Limb (tissue), 2 donors: ENCODE measurements around the gene VPS13A.
"Not testable (repeated sequence)": the region's sequence is repeated elsewhere in the genome, so short reads cannot be mapped to it uniquely, and the experiment has no call there.

Experiments
- DNase-seq, 2 donors: peaks; one replicate each; pipeline ENCODE4 v3.0.0-alpha.2; 2016; ENCODE audit errors: extremely low spot score in 2 of 2

The VPS13A gene

DNA sequence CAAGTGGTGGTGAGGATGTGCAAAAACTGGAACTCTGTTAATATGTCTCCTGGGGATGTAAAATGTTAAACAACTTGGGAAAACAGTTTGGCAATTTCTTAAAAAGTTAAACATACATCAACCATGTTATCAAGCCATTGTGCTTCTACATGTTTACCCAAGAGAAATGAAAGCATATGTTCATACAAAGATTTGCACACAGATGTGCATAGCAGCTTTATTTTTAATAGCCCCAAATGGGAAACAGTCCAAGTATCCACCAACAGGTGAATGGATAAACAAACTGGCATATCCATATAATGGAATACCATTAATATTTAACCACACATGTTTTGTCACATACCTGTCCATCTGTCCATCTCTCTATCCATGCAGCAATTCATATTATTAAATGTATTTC, 6.2 kb downstream of the VPS13A start:
- no peak for DNase-seq

DNA sequence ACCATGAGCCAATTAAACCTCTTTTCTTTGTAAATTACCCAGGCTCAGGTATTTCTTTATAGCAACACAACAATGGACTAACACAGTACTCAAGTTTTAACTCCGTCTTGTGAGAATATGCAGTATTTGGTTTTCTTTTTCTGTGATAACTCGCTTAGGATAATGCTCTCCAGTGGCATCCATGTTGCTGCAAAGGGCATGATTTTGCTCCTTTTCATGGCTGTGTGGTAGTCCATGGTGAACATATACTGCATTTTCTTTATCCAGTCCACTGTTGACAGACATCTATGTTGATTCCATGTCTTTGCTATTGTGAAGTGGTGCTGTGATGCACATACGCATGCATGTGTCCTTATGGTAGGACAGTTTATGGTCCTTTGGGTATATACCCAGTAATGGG, 10.9 kb downstream of the VPS13A start:
- DNase-seq = no peak

DNA sequence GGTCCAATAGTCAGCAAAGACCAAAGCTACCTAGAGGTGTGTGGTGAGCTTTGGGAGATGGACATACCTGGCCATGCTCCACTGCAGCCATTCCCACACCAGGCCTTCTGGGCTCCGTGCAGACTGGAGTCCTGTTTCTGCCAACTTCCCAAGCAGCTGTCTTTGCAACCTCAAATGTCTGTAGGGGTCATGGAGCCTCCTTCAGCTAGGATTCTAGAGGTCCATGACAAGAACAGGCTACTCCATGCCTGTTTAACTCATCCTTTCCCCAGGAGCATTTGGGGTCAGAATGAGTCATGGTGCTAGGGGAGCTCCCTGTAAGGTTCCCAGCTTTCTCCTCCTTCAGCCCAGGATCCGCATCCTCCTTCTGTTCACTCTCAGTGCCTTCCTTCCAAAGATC, 17.1 kb downstream of the VPS13A start:
- no peak for DNase-seq

- no peak for DNase-seq
Observed at GRCh38 chr9:77210116-77210515, 32.8 kb downstream of the VPS13A start.

GRCh38 chr9:77211561-77211960, 34.2 kb downstream of the VPS13A start:
- DNase-seq = no peak

DNA sequence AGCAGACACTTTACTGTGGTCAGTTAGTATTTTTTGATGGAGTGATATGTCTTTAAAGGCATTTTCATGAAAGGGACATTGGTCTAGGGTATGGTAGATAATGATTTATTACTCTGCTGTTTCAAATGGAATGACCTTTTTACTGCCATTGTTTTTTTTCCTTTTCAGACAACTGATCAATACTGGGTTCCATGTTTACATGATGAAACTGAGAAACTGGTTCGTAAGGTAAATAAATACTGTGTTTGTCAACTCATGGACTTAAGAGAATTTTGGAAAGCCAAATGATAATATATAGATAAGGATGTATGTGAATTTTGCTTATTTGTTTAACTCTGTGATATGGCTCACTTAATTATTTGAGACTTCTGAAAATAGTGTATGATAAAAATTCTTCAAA, 35.5 kb downstream of the VPS13A start:
- DNase-seq = no peak

GRCh38 chr9:77215874-77216273, 38.5 kb downstream of the VPS13A start:
- no peak for DNase-seq

GRCh38 chr9:77218612-77219011, 41.3 kb downstream of the VPS13A start:
- no peak for DNase-seq

DNA sequence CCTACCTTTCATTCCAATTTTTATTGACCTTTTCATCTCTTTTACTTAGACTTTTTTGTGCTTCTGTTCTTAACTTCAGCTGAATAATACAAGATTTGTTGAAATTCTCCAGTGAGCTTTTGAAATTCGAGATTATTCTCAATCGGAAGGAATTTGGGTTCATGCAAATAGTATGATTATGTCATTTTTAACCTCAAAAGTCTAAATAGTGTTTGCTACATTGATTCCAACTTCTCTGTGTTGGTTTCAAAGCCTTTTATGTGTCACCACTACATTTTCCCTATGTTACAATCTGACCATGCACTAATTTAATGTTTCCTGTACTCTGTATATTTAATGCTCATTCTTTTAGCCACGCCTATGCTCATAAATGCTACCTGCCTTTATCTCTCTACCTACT, 44.1 kb downstream of the VPS13A start:
- DNase-seq = no peak

DNA sequence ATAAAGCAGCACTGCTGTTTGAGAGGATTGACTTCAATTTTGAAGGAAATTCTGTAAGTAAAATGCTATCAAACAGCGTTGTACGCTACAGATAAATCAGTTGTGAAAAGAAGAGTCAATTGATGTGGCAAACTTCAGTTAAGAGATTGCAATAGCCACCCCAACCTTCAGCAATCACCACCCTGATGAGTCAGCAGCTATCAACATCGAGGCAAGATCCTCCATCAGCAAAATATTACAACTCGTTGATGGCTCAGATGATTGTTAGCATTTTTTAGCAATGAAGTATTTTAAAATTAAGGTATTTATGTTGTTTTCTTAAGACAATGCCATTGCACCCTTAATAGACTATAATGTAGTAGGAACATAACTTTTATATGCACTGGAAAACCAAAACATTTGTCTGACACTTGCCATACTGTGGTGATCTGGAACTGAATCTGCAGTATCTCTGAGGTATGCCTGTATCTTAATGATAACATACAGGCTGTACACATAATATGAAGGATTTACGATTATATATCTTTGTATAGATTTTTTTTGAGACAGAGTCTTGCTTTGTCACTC, 47.5 kb downstream of the VPS13A start:
- DNase-seq = no peak

DNA sequence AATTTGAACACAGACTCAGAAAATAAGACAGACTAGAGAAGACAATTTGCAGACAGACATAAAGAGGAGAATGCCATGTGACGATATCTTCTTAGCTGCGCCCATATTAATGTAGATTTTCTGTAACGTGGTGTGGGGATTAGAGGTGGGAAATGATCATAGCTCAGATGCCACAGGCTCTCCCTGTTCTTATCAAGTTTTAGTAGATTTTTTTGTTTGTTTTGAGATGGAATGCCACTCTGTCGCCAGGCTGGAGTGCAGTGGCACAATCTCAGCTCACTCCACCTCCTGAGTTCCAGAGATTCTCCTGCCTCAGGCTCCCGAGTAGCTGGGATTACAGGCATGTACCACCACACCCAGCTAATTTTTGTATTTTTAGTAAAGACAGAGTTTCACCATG, 59.4 kb downstream of the VPS13A start:
- DNase-seq = no peak

DNA sequence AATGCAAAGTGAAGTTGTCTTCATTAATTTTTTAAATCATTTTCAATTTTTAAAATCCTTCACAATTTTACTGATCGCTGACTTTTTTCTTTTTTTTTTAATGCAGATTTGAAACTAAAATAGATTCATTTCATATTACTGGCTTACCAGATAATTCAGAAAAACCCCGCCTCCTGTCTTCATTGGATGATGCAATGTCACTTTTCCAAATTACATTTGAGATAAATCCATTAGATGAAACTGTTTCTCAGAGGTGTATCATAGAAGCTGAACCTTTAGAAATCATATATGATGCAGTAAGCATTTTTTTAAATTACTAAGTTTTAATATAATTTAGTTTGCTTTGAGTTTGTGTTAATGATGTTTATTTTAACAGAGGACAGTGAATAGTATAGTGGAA, 60.6 kb downstream of the VPS13A start:
- DNase-seq = no peak

GRCh38 chr9:77251050-77251449, 73.7 kb downstream of the VPS13A start:
- no peak for DNase-seq

- DNase-seq = no peak
Observed at GRCh38 chr9:77257275-77257674, 79.9 kb downstream of the VPS13A start.

DNA sequence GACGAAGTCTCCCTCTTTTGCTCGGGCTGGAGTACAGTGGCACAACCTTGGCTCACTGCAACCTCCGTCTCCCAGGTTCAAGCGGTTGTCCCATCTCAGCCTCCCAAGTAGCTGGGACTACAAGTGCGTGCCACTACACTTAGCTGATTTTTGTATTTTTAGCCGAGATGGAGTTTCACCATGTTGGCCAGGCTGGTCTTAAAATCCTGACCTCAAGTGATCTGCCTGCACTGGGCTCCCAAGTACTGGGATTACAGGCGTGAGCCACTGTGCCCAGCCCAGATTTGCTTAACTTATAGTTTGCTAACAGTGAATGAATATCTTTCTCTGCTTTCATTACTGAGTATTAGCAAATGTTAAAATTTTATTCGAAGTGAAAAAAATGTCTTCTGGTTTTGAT, 84.3 kb downstream of the VPS13A start:
- DNase-seq = no peak

DNA sequence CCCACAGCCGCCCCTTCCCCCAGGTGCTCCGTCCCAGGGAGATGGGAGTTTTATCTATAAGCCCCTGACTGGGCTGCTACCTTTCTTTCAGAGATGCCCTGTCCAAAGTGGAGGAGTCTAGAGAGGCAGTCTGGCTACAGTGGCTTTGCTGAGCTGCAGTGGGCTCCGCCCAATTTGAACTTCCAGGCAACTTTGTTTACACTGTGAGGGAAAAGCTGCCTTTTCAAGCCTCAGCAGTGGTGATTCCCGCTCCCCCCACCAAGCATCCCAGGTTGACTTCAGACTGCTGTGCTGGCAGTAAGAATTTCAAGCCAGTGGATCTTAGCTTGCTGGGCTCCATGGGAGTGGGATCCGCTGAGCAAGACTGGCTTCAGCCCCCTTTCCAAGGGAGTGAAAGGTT, 90.4 kb downstream of the VPS13A start:
- DNase-seq = not testable (repeated sequence)

- no peak for DNase-seq
Observed at GRCh38 chr9:77271023-77271690, 93.8 kb downstream of the VPS13A start.

DNA sequence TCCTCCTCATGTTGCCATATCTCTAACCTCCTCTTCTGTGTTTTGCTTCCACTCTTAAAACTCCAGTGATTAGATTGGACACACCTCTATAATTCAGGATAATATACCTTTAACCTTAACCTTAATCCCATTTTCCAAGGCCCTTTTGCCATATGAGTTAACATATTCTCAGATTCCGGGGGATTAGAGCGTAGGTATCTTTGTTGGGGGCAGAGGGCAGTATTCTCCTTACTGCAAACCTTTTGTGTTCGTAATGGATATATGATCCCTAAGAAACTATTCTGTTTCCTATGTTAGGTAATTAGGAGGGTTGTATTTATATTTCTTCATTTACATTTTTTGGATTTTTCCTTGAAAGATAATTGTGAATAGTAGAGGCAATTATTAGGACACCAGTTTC, 99.5 kb downstream of the VPS13A start:
- no peak for DNase-seq

DNA sequence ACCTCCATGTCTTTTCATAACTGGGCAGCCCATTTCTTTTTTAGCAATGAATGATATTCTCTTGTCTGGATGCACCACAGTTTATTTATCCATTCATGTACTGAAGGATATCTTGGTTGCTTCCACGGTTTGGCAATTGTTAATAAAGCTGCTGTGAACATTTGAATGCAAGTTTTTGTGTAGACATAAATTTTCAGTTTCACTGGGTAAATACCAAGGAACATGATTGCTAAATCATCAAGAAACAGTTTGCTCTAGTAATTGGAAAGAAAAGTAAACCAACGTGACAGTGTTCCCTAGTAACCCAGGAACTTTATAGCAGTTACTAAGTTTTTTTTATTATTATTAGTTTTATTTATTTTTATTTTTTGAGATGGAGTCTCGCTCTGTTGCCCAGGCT, 100.4 kb downstream of the VPS13A start:
- no peak for DNase-seq

- DNase-seq = no peak
Observed at GRCh38 chr9:77283991-77284390, 106.7 kb downstream of the VPS13A start.

DNA sequence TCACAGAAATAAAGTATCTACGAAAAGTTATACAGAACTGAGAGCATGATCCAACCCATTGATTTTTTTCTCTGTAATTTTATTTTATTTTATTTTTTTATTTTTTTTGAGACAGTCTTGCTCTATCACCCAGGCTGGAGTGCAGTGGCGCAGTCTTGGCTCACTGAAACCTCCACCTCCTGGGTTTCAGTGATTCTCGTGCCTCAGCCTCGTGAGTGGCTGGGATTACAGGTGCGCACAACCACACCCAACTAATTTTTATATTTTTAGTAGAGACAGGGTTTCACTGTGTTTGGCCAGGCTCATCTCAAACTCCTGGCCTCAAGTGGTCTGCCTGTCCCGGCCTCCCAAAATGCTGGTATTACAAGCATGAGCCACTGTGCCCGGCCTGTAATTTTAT, 107.3 kb downstream of the VPS13A start:
- no peak for DNase-seq

DNA sequence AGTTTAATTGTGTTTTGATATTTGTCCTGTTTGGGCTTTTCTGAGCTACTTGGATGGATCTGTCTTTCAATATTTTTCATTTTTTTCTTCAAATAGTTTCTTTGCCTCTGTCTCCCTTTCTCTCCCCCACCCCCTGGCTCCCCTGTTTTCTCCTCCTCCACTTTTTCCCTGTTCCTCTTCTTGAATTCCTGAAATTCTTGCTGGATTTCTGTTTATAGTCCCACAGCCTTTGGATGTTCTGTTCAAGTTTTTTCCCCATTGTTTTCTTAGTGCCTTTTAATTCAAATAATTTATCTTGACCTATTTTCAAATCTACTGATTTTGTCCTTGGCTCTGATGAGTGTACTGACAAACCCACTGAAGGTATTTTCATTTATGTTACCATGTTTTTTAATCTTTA, 113.0 kb downstream of the VPS13A start:
- no peak for DNase-seq

GRCh38 chr9:77291714-77292113, 114.4 kb downstream of the VPS13A start:
- DNase-seq = no peak

GRCh38 chr9:77293949-77294348, 116.6 kb downstream of the VPS13A start:
- no peak for DNase-seq
